Pons (tissue), 1 donor: Measurements from ENCODE around the gene MRGPRF.
A peak's percentile ranks its signal among the peaks of the same experiment; 100 is the strongest.

Experiments
- DNase-seq: peaks from one replicate; pipeline ENCODE4 v3.0.0-alpha.2; 2016; ENCODE audit warnings: low spot score

MRGPRF gene, protein sequence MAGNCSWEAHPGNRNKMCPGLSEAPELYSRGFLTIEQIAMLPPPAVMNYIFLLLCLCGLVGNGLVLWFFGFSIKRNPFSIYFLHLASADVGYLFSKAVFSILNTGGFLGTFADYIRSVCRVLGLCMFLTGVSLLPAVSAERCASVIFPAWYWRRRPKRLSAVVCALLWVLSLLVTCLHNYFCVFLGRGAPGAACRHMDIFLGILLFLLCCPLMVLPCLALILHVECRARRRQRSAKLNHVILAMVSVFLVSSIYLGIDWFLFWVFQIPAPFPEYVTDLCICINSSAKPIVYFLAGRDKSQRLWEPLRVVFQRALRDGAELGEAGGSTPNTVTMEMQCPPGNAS

DNA sequence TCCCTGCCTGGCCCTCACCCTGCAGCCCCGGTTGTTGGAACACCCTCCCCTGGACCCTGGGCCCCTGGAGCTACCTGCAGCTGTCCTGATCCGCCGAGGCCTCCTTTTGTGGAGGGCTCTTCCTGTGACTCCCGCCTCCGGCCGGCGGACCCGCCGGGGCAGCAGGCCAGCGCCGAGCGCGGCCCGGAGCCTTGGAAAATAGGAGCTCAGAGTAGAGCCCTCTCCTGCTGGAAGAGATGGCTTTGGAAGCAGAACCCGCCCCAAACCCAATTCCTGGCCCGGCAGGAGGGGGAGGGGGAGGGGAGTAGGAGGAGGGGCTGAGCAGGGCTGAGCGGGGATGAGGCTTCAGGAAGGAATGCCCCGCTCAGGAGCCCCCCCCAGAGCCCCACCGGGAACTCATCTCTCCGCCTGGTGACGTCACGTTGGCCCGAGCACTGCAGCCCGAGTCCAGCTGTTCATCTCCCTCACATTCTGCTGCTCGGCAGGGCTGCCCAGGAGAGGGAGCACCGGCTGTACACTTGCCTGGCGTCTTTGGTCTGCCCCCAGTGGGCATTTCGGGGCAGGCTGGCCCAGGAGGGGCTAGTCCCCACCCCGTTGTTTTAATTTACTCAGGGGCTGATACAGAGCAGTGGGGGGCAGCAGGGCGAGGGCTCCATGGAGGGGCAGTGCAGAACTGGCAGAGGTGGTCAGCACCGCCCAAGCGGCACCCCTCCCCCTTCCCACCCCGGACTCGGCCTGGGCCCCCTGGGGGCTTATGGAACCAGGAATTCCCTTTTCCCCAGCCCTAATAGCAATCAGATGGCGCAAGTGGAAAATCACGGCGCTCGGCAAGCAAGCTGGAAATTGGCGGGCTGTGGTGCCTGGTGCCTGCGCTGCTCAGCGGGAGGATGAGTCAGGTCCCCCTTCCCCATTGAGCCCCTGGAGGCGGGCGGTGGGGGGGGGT lies at the start of gene MRGPRF:
TSS of gene MRGPRF (minus strand) at position 238 of the 943 bp plus-strand sequence. CDS start 3,345 bp downstream, outside the sequence.
- no peak for DNase-seq

DNA sequence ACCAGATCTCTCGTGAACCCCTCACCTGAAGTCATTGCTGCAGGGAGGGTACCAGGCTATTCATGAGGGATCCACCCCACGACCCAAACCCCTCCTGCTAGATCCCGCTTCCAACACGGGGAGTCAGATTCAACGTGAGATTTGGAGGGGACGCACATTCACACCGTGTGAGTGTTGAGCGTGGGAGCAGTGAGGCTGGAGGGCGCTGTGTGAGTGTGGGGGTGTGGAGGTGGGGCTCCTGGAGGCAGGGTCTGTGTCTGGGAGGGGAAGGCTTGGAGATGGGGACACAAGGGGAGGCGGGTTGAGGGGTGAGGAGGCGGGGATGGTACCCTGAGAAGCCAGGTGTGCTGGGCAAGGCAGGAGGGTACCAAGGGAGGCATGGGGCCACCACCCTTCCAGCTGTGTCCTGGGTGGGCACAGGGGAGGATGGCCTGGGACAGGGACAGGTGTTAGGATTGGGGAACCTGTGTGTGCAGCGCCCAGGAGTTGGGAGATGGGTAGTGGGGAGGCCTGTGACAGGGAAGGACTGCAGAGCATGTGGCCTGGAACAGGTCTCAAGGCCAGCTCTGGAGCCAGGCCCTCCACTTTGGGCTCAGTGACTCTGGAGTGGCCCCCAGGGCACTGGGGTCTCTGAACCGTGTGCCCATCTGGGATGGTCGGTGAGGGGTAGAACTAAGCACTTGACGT lies 49.3 kb upstream of the MRGPRF start:
- no peak for DNase-seq

DNA sequence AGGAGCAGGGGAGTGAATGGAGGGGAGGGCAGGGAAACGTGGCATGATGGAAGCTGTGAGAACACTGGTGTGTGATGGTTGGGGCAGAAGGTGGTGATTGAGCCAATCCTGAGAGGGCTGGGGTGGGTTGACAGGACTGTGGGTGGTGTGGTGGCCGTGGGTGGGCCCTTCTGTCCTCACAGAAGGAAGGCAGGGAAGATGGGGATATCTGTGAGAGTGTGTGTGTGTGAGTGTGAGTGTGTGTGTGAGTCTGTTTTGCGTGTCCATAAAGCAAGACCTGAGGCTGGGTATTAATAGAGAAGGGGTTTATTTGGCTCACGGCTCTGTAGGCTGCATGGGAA lies 48.6 kb upstream of the MRGPRF start:
- DNase-seq, result no peak

DNA sequence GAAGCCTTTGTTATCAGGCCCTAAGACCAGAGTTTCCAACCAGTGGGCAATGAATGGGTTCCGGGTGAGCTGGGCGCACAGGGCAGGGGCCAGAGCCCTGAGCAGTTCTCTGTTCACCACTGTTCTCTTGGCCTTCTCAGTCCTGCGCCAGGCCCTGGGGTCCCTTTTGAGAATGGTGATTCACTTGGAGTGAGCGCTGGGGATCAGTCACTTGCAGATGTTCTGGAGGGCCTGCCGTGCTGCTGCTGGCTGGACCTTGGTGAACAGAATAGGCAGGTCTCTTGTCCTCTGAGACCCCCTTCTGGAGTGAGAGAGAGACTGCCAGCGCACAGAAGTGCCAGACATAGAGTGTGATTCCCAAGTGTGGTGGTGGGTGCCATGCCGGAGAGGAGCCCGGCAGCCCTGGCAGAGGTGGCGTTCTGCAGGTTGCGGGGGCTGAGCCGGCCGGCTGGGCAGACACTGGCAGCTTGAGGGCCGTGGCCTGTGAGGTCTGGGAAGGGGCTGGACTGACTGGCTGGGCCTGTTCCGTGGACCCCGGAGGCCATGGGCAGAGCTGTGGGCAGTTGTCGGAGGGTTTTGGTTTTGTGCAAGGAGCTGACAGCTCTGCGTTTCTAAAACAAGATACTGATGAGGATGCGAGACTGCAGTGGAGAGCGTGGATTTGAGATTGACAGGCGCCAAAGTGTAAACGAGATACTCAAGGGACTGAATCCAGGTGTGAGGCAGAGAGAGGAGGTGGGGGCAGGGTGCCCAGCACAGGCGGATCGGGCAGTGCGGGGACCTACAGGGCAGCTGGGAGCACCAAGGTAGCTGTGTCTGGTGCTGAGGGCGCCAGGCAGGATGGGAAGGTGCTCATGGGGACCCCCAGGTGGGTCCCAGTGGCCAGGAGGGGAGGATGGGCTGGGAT lies 48.0 kb upstream of the MRGPRF start:
- no peak for DNase-seq

DNA sequence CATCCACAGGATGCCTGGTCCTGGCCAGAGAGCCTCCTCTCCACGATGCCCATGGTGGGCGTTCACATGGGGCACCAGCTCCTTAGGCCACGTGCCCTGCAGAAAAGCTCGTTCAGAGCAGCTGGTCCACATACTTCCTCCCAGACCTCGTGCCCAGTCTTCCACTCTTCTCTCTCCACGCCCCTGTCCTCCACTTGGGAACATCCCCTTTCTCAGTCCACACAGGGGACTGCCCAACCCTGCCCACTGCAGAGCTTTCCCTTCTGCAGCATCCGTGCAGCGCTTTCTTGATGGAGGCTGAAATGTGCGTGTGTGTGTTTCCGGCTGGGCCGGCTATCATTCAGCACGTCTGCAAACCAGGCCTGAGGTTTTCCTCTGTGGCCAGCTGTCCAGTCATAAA lies 46.9 kb upstream of the MRGPRF start:
- no peak for DNase-seq

DNA sequence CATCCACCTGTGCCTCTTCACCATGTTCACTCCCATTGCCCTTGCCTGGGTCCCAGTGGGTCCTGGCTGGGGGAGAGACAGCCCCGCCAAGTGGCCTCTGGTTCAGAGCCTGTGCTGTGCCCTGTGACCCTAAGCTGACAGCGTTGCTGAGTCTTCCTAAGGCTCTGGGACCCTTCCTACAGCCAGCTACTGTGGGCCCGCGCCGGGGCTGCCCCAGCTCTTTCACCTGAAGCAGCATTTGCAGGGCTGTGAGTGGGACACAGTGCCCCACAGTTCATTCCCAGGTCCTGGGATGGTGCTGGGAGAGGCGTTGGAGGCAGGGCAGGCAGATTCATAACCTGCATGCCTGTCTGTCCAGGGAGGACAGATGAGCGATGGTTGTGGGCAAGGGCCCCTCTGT lies 46.4 kb upstream of the MRGPRF start:
- no peak for DNase-seq

DNA sequence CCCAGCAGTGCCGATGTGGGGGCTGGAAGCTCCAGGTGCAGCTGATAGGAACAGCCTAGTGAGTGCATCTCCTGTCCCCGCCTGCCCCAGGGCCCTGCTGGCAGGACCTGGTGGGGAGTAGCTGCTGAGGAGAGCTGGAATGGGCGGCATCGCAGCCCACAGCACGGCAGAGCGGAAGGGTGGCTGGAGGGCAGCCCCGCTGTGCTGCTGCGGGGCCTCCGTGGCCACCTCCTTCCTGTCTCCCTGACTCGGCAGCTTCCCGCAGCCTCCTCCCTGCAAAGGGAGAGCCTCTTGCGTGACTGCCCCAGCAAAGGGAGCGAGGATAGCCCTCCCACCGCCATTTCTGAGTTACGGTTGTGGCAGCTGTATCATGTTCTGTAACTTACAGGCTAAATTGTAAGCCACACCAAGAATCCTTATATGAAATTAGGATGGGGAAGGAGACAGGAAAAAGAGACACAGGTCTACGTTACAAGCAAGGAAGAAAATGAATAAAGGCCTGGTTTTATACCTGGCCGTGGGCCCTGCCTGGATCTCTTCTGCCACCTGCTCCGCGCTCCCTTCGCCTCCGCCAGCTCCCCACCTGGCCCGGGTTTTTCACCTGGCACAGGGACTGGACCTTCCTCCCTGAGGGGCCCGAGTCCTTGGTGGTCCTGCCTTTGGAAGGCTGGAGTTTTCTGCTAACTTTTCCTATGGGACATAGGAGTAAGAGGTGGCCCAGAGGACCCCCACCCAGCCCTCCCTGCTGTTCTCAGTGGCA lies 45.6 kb upstream of the MRGPRF start:
- DNase-seq, result no peak

DNA sequence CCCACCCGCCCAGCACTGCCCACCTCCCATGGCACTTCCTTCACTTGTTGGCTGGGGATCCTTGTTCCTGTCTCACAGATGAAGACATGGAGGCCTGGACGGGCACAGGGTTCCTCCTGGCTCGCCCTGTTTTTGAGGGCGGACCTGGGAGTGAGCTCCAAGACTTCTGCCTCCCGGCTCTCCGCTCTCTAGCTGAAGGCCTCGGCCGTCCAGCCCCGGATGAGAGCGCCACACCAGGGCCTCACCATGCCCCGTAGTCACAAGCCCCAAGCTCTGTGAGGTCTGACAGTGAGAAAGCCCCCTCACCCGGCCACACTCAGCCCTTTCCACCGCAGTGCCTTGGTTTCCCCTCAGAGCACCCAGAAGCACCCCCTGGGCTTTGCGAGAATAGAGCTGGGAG lies 44.8 kb upstream of the MRGPRF start:
- DNase-seq, result no peak

DNA sequence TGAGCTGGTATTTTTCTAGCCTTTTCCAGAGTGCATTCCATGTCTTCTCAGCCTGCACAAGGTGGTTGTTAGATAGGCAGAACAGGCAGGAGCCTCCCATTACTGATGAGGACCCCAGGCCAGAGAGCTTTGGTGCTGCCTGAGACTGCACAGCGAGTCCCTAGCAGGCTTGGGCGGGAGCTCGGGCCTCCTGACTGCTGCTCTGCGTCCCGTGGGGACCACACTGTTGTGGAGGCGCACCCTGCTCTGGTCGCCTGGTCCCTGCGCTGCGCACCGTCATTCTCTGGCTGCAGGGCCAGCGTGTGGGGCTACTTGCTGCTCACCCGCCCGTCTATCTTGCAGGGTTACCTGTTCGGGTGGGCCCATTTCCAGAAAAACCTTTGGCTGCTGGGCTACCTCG lies 44.2 kb upstream of the MRGPRF start:
- no peak for DNase-seq

DNA sequence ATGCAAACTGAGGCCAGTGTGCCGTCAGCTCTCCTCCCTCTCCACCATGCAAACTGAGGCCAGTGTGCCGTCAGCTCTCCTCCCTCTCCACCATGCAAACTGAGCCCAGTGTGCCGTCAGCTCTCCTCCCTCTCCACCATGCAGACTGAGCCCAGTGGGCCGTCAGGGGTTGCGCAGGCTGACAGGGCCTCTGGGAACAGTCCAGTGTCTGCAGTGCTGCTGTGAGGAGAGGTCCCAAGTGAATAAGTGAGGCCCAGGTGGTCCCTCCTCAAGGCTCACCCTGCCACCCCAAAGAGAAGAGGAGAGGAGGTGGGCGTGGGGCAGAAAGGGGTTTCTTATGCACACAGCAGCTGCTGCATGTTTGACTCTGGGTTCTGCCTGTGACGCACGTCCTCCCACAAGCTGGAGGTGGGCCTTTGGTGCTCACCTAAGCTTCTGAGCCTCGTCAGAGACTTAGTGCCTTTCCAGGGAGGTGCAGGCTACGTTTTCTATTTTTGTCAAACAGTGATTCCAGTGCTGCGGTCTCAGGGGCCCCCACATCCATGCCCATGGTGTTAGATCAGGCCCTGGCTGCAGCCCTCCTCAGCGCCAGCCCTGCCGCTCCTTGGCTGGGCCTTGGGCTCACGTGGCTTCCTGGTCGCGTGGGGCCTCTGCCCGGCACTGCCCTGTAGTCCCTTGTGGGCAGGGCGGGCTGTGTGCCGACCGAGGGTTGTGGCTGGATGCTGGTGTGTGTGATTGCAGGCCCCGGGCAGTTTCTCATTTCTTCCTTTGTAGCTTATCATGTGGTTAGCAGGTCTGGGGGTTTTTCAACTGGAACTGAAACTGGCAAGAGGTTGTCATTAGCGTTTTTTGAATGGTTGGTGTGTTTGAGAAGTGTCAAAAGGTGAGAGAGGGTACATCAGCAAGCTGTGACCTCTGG lies 42.8 kb upstream of the MRGPRF start:
- DNase-seq, result peak; percentile 79

DNA sequence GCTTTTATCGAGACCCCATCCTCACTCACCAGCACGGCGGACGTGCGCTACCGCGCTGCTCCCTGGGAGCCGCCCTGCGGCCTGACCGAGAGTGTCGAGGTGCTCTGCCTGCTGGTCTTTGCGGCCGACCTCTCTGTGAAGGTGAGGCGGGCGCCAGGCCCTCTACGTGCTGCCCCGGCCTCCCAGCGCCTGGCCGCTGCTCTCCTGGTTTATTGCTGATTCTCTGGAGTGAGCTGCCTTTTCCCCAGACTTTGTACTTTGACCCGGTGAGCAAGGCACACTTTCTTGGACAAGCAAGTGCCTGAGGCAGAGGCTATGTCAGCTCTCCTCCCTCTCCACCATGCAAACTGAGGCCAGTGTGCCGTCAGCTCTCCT lies 42.2 kb upstream of the MRGPRF start:
- no peak for DNase-seq

DNA sequence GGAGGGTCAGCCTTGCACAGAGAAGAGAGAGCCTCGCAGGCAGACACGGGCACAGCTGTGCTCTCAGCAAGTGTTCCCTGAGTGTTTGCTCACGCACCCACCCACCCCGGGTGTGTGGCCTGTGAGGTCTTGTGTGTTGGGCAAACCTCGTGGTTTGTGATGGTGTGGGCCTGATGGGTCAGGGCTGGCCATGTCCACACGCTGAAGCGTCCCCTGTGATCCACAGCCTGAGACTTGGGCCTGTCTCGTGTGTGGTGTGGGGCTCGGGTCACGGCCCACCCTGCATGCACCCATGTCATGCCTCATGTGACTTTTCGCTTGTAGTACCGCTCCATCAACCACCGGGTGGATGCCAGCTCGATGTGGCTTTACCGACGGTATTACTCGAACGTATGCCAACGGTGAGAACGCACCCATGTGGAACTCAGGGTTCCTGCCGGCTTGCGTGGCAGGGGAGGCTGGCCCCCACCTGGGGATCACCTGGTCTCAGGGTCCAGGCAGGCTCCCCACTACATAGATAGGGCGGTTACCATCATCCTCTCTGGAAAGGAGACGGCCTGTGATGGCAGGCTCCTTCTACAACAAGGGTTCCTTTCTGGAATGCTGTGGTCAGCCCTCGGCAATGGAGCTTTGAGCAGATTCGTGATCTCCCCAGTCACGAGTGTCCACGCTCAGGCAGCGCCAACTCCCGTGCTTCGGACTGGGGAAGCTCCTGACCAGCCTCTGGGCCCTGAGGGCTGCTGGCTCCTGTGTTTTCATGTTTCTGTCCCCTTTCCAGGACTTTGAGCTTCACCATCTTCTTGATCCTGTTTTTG lies 41.6 kb upstream of the MRGPRF start:
- no peak for DNase-seq

DNA sequence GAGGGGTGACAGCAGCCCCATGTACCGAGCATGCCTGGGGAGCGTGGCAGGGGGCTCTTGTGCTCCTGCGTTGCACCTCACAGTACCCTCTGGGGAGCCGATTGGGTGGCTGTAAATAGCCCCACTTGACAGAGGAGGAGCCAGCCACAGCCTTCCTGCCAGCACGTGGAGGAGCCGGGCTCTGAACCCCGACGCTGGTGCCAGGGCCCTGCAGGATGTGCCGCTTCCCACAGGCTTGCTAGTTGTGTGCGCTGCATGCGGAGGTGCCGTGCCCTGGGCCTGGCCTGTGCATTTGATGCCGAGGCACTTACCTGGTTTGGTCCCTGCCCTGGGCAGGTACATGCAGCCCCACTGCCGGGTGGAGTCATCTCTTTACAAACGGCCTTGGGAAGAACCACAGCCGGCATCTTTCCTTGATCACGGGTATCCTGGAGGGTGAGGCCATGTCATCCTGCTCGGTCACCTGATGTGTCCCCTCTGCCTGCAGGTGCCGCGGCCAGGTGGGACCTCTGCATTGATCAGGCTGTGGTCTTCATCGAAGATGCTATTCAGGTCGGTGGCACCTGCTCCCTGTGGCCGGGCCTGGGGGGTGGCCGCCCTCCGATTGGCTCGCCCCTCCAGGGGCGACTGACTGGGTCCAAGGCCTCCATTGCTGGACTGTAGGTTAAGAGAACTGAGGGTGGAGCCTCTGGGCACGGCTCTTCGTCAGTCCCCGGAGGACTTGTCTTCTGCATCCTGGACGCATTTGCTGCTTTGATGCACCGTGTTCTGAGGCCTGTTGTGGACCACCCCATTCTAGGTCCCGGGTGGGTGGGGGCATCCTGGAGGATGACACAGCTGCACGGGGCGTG lies 40.7 kb upstream of the MRGPRF start:
- DNase-seq, result no peak

DNA sequence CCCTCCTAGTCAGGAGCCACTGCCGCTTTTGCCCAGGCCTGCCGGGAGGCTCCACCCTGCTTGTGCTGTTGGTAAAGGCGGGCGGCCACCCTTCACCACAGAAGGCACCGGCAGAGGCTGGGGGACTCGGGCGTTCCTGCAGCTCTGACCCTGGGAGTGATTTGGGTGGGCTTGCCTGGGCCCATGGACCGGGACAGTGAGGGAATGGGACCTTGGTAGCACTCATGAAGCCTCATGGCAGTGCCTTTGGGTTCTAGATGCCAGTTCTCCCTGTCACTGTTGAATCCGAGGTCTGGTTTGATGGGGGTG lies 40.1 kb upstream of the MRGPRF start:
- no peak for DNase-seq

DNA sequence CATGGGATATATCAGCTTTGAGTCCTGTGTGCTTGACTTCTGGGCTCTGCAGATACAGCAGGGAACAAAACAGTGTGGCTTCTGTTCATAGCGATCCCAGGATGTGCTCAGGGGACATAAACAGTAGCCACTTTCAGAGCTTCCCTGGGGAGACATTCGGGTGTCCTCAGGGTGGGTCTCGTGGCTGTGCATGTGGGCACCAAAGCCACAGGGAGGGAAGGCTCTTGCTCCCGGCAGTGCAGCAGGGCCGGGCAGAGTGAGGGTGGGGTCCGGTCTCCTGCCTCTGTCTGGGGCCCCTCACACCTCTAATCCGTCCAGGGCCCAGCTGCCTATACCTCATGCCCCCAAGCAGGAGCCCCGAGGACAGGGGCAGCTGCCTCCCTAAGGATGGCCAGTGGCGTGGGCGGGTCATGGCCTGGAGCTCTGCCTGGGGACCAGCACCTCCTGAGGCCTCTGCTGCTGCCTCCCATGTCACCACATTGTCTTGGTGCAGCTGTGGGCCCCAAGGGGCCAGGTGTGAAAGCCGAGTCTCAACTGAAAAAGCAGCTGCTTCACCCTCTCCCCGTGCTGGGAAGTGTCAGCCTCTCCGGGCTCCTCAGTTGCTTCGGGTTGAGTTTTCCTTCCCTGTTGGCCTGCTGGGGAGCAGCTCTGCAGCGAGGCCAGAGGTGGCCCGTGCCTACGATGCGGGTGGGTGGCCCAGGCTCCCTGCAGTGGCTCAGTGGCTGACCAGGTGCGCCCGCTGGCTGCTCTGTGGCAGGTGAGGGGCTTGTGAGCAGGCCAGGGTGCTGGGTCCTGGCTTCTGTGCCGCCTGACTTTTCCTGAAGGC lies 39.5 kb upstream of the MRGPRF start:
- no peak for DNase-seq

DNA sequence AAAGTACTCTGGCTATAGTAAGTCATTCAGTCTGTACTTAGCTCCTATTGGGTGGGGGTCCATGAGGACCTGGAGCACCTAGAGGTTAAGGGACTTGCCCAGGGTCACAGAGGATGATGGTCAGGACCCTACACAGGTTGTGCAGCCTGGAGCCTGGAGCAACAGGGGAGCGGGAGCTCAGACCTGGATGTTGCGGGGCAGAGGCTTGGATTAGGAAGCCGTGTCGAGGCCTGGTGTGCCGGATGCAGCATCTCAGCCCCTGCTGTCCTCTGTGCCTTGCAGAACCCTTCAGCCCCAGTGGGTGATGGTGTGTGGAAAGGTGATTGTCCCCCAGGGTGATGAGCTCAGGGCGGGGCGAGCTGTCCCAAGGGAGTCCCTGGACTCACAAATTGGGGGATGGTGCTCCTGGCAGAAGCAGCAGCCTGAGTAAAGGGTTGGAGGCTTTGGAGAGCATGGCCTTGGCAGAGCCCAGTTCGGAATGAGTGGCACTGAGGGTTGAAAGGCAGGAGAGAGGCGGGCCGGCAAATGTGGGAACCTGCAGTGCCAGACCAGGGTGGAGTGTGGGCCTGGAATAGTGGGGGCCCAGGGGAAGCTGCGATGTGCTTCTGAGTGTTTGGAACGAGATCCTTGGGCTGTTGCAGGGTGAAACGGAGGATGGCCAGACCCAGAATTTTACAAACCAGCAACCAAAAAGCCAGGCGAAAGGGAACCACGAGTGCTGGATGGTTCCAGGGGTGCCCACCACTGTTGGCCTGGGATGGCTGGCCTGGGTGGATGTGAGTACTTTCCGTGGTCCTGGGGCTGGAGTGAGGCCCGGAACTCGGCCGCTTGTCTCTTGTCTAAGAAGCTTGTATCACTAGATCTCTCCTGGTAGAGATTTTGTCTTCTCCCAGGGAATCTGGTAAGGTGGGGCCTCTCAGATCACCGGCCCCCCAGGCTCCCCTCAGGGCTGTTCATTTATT lies 38.6 kb upstream of the MRGPRF start:
- DNase-seq, result no peak
